Measurements from ENCODE around the gene PRDM12. TPM values are rescaled to one million over a fixed set of nuclear protein-coding genes. Genes with fewer than 3 reads are reported as not detected.

Gene PRDM12
- total RNA-seq, 1 experiment from 2014 or later: 0.28 TPM

DNA sequence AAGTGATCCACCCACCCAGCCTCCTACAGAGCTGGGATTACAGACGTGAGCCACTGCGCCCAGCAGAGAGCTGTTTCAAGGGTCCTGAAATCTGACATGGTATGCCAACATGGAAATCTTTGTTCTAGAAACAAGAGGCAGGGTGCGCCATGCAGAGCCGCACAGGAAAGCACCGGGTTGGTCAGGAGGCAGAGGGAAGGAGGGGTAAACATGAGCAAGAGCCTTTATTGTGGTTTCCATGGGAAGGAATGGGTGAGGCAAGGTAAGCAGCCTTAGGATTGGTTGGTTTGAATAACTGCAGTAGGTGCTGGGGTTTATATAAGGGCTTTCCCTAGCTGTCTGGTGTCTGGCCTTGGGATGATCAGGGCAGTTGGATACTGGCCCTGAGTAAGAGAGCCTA, 23.7 kb downstream of the PRDM12 start:
- no peak overlapping the region for H3K4me3 Mint-ChIP-seq (ENCODE audit: unreplicated experiment)
- no peaks in the 10 kb centered on the region for H3K9me3 Mint-ChIP-seq (ENCODE audit: unreplicated experiment)
- peaks cover 7% of the 10 kb centered on the region for H3K4me1 Mint-ChIP-seq (ENCODE audit: insufficient read depth, unreplicated experiment)
- DNase-seq (ENCODE audit: unreplicated experiment): no peak
- ChIA-PET POLR2A (no interaction called here), CTCF (interaction anchor here (0.7 kb wide), 1 partner anchor 364 kb away, joined by 4 read pairs; no protein-coding TSS in a partner anchor)
- TF ChIP-seq, protein P1, sequence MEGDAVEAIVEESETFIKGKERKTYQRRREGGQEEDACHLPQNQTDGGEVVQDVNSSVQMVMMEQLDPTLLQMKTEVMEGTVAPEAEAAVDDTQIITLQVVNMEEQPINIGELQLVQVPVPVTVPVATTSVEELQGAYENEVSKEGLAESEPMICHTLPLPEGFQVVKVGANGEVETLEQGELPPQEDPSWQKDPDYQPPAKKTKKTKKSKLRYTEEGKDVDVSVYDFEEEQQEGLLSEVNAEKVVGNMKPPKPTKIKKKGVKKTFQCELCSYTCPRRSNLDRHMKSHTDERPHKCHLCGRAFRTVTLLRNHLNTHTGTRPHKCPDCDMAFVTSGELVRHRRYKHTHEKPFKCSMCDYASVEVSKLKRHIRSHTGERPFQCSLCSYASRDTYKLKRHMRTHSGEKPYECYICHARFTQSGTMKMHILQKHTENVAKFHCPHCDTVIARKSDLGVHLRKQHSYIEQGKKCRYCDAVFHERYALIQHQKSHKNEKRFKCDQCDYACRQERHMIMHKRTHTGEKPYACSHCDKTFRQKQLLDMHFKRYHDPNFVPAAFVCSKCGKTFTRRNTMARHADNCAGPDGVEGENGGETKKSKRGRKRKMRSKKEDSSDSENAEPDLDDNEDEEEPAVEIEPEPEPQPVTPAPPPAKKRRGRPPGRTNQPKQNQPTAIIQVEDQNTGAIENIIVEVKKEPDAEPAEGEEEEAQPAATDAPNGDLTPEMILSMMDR (IDR thresholded peaks at IDR 0.05; ENCODE audit: unreplicated experiment): no peak
- intact Hi-C loops (cut with micrococcal nuclease): loop anchor here (10.0 kb wide), 1 partner anchor 113 kb away; the partner anchor contains the start of gene FUBP3
- BruUV-seq (replicated peaks): no TSS peak
- no peaks in the 10 kb centered on the region for H3K36me3 Mint-ChIP-seq (ENCODE audit: insufficient read depth, unreplicated experiment)
- H3K27ac Mint-ChIP-seq (ENCODE audit: low read depth, unreplicated experiment): no peak overlapping the region
- no peaks in the 10 kb centered on the region for H3K27me3 Mint-ChIP-seq (ENCODE audit: insufficient read depth, unreplicated experiment)

DNA sequence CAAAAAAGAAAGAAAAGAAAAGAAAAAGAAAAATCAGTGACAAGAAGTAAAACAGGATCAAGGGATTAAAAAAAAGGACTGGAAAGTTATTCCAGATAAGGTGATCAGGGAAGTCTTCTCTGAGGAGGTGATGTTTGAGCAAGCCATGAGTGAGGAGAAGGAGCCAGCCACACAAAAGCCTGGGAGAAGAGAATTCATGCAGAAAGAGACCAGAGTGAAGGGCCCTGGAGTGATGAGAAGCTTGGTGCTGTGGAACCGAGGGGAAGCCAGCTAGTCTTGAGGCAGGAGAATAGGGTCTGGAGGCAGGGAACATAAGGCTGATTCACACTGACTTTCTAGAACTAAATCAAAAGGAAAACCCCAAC, 25.2 kb downstream of the PRDM12 start:
- DNase-seq (ENCODE audit: unreplicated experiment): no peak
- Mint-ChIP-seq H3K4me1 (ENCODE audit: insufficient read depth, unreplicated experiment) (peaks cover 14% of the 10 kb centered on the region), H3K4me3 (ENCODE audit: unreplicated experiment) (peak overlapping the region; percentile 63), H3K9me3 (ENCODE audit: unreplicated experiment) (no peaks in the 10 kb centered on the region), H3K36me3 (ENCODE audit: insufficient read depth, unreplicated experiment) (no peaks in the 10 kb centered on the region), H3K27me3 (ENCODE audit: insufficient read depth, unreplicated experiment) (no peaks in the 10 kb centered on the region), H3K27ac (ENCODE audit: low read depth, unreplicated experiment) (peak overlapping the region; percentile 2)
- POLR2A ChIA-PET: interaction anchor here (0.7 to 2.6 kb wide), 15 partner anchors 9 to 845 kb away, joined by 3 to 34 read pairs (median 5); partner anchors contain the start of gene FUBP3
- BruUV-seq (replicated peaks): no TSS peak
- TF ChIP-seq, protein P1 (IDR thresholded peaks at IDR 0.05; ENCODE audit: unreplicated experiment): no peak
- CTCF ChIA-PET: interaction anchor here (0.6 to 0.9 kb wide), 5 partner anchors 23 to 584 kb away, joined by 3 to 4 read pairs (median 4); no protein-coding TSS in a partner anchor
- intact Hi-C loops (cut with micrococcal nuclease): loop anchor here (10.0 kb wide), 1 partner anchor 115 kb away; the partner anchor contains the start of gene FUBP3

DNA sequence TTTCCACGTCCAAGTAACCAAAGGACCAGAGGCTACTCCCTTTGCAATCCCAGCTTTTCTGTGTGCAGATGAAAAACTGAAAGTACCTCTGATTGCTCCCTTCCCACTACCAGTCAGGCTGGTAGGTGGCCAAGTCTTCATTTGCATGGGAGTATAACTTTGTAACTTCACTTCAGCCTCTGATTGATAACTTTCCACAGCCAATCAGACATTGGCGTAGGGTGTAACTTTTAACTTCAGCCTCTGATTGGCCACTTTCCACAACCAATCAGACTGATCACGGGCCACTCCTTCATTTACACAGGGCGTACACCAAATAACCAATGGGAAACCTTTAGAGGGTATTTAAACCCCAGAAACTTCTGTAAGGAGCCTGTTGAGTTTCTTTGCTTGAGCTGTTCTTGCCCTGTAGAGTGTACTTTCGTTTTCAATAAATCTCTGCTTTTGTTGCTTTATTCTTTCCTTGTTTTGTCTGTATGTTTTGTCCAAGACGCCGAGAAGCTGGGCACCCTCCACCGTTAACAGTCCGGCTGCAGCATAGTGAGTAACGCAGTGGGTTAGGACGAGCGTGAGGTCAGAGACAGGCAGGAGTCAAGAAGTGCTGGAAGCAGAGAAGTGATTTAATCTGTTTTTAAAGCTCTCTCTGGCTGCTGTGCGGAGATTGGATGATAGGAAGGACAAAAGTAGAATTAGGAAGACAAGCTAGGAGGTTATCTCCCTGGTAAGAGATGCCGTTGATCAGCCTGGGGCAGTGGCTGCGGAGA, 25.7 kb downstream of the PRDM12 start:
- Mint-ChIP-seq H3K4me1 (ENCODE audit: insufficient read depth, unreplicated experiment) (peaks cover 18% of the 10 kb centered on the region), H3K9me3 (ENCODE audit: unreplicated experiment) (no peaks in the 10 kb centered on the region), H3K27me3 (ENCODE audit: insufficient read depth, unreplicated experiment) (no peaks in the 10 kb centered on the region), H3K4me3 (ENCODE audit: unreplicated experiment) (peak overlapping the region; percentile 63), H3K27ac (ENCODE audit: low read depth, unreplicated experiment) (peak overlapping the region; percentile 2), H3K36me3 (ENCODE audit: insufficient read depth, unreplicated experiment) (peaks cover 5% of the 10 kb centered on the region)
- TF ChIP-seq, protein P1 (IDR thresholded peaks at IDR 0.05; ENCODE audit: unreplicated experiment): no peak
- ChIA-PET CTCF (interaction anchor here (0.6 to 0.9 kb wide), 4 partner anchors 17 to 191 kb away, joined by 3 to 4 read pairs (median 4); no protein-coding TSS in a partner anchor), POLR2A (interaction anchor here (0.6 to 2.6 kb wide), 19 partner anchors 9 to 1357 kb away, joined by 3 to 34 read pairs (median 4); partner anchors contain the start of gene FUBP3)
- DNase-seq (ENCODE audit: unreplicated experiment): peak; percentile 99
- intact Hi-C loops (cut with micrococcal nuclease): loop anchor here (10.0 kb wide), 1 partner anchor 115 kb away; the partner anchor contains the start of gene FUBP3
- BruUV-seq (replicated peaks): TSS peak; percentile 8

DNA sequence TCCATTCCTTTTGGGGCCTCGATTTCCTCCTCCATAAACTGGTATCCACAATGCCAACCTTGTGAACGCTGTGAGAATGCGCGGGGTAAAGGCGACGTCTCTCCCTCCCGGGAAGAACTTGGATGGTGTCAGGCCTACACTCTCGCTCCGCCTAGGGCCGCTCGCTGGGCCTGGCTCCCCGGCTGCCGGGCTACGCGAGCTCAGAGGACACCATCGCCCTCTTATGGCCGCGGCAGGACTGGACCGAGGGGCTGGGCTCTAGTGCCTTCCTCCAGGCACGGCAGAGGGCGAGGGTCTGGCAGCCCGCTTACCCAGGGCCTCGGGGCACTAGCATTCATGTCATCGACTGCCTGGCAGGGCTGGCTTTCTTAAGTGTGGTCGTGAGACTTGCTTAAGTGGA, 27.9 kb downstream of the PRDM12 start:
- Mint-ChIP-seq H3K4me1 (ENCODE audit: insufficient read depth, unreplicated experiment) (peaks cover 37% of the 10 kb centered on the region), H3K36me3 (ENCODE audit: insufficient read depth, unreplicated experiment) (peaks cover 24% of the 10 kb centered on the region), H3K27me3 (ENCODE audit: insufficient read depth, unreplicated experiment) (no peaks in the 10 kb centered on the region), H3K4me3 (ENCODE audit: unreplicated experiment) (no peak overlapping the region), H3K9me3 (ENCODE audit: unreplicated experiment) (no peaks in the 10 kb centered on the region), H3K27ac (ENCODE audit: low read depth, unreplicated experiment) (no peak overlapping the region)
- no peak for DNase-seq (ENCODE audit: unreplicated experiment)
- ChIA-PET POLR2A (interaction anchor here (1.2 to 3.3 kb wide), 5 partner anchors 10 to 639 kb away, joined by 5 to 11 read pairs (median 8); partner anchors contain the start of gene GPR107), CTCF (interaction anchor here (1.6 to 2.3 kb wide), 3 partner anchors 10 to 174 kb away, joined by 5 to 8 read pairs (median 7); no protein-coding TSS in a partner anchor)
- no TSS peak for BruUV-seq (replicated peaks)
- TF ChIP-seq, protein P1 (IDR thresholded peaks at IDR 0.05; ENCODE audit: unreplicated experiment): no peak
- intact Hi-C loops (cut with micrococcal nuclease): no loop called here
